SK-N-SH (cell line): ENCODE data around the gene FOXP1. TPM values are rescaled to one million over a fixed set of nuclear protein-coding genes. Genes with fewer than 3 reads are reported as not detected.

Source experiments
- CTCF ChIA-PET: fragments of 300-600, 350-600 bp; formaldehyde crosslinking; extraction: SDS; loops from one replicate; lab custom pipeline; 2021; lab: Yijun Ruan, JAX
- POLR2A ChIA-PET: fragments of 350-600 bp; sonication (Branson Sonifier 250); formaldehyde crosslinking; extraction: SDS; loops from one replicate; lab custom pipeline; 2020; ENCODE audit warnings: antibody characterized with exemption, inconsistent platforms; lab: Yijun Ruan, JAX
- DNase-seq: peaks from one replicate; pipeline ENCODE4 v3.0.0; 2012
- H2AFZ ChIP-seq: fragments of 200-600 bp; sonication (generic); 2 replicates; pipeline ENCODE4 v1.8.1; 2016; ENCODE audit warnings: antibody characterized with exemption, mild to moderate bottlenecking, low read depth
- H3F3A ChIP-seq: fragments of 200-600 bp; sonication (generic); replicated peaks from 2 replicates; pipeline ENCODE3; 2016; ENCODE audit warnings: antibody characterized with exemption, mild to moderate bottlenecking; ENCODE audit not compliant: insufficient read depth
- H3K27ac ChIP-seq, 2 experiments: fragments of 200-500 bp in 1 of 2; fragments of 200-600 bp in 1 of 2; sonication (Bioruptor generic) in 1 of 2; sonication (generic), shearing (Covaris generic) in 1 of 2; 2 replicates each; pipeline versions ENCODE4 v1.5.1 to v1.6.1; 2014 to 2016; ENCODE audit warnings: low read depth in 2 of 2, inconsistent platforms in 1 of 2, low read length in 1 of 2, mild to moderate bottlenecking in 1 of 2, mixed read lengths in 1 of 2
- H3K27me3 ChIP-seq: fragments of 200-600 bp; sonication (generic), shearing (Covaris generic); 2 replicates; pipeline ENCODE4 v1.6.1; 2016; ENCODE audit warnings: mixed run types; ENCODE audit not compliant: insufficient read depth
- H3K36me3 ChIP-seq, 2 experiments: fragments of 200-500 bp in 1 of 2; fragments of 200-600 bp in 1 of 2; sonication (Bioruptor generic) in 1 of 2; sonication (generic) in 1 of 2; replicated peaks in 1 of 2; 2 replicates each; pipeline versions ENCODE3 to v1.5.1; 2014 to 2016; ENCODE audit warnings: low read length in 1 of 2, mild to moderate bottlenecking in 1 of 2; ENCODE audit not compliant: insufficient read depth in 2 of 2, control insufficient read depth in 1 of 2
- H3K4me1 ChIP-seq, 2 experiments: fragments of 200-500 bp in 1 of 2; fragments of 200-600 bp in 1 of 2; sonication (Bioruptor generic) in 1 of 2; sonication (generic), shearing (Covaris generic) in 1 of 2; 2 replicates each; pipeline versions ENCODE4 v1.5.1 to v1.6.1; 2014 to 2016; ENCODE audit warnings: low read depth in 1 of 2, low read length in 1 of 2, mixed run types in 1 of 2; ENCODE audit not compliant: insufficient read depth in 2 of 2, control insufficient read depth in 1 of 2
- H3K4me2 ChIP-seq: fragments of 200-600 bp; sonication (generic), shearing (Covaris generic); 2 replicates; pipeline ENCODE4 v1.6.1; 2017; ENCODE audit warnings: mixed run types
- H3K4me3 ChIP-seq, 2 experiments: fragments of 200-500 bp in 1 of 2; fragments of 200-600 bp in 1 of 2; sonication (Bioruptor generic) in 1 of 2; sonication (generic), shearing (Covaris generic) in 1 of 2; 2 replicates each; pipeline versions ENCODE4 v1.5.1 to v1.8.1; 2014 to 2016; ENCODE audit warnings: low read depth in 2 of 2, inconsistent platforms in 1 of 2, low read length in 1 of 2, mild to moderate bottlenecking in 1 of 2, mixed read lengths in 1 of 2, moderate library complexity in 1 of 2
- H3K79me2 ChIP-seq: fragments of 200-600 bp; sonication (generic); 2 replicates; pipeline ENCODE4 v1.8.1; 2017; ENCODE audit warnings: mild to moderate bottlenecking; ENCODE audit not compliant: insufficient read depth
- H3K9ac ChIP-seq: fragments of 200-600 bp; sonication (generic); 2 replicates; pipeline ENCODE4 v1.6.1; 2017; ENCODE audit warnings: mixed run types
- H3K9me2 ChIP-seq: fragments of 200-600 bp; sonication (generic); 2 replicates; pipeline ENCODE4 v1.6.1; 2017; ENCODE audit warnings: mixed run types
- H3K9me3 ChIP-seq: fragments of 200-600 bp; sonication (generic); 2 replicates; pipeline ENCODE4 v1.6.1; 2017; ENCODE audit warnings: mixed run types, mild to moderate bottlenecking, moderate library complexity
- H4K20me1 ChIP-seq: fragments of 200-600 bp; sonication (generic); 2 replicates; pipeline ENCODE4 v1.6.1; 2017; ENCODE audit warnings: mild to moderate bottlenecking, mixed run types; ENCODE audit not compliant: insufficient read depth
- CHD2 ChIP-seq: fragments of 150-350 bp; IDR thresholded peaks from 2 replicates; pipeline ENCODE4 v1.6.1; 2018; ENCODE audit warnings: low read length; ENCODE audit not compliant: partially characterized antibody
- CTCF ChIP-seq: fragments of 200-600 bp; sonication (generic); IDR thresholded peaks from 2 replicates; pipeline ENCODE4 v1.6.1; 2017; ENCODE audit warnings: antibody characterized with exemption, mild to moderate bottlenecking, moderate library complexity
- EZH2phosphoT487 ChIP-seq: fragments of 200-600 bp; sonication (generic); IDR thresholded peaks from 2 replicates; pipeline ENCODE4 v1.6.1; 2017; ENCODE audit warnings: low read depth, mixed run types, mild to moderate bottlenecking, antibody characterized with exemption, moderate library complexity, borderline replicate concordance
- FOXM1 ChIP-seq: IDR thresholded peaks from 2 replicates; pipeline ENCODE4 v1.4.0; 2012; ENCODE audit warnings: low read depth, mild to moderate bottlenecking
- JUND ChIP-seq: IDR thresholded peaks from 2 replicates; pipeline ENCODE4 v1.4.0; 2012
- MXI1 ChIP-seq: IDR thresholded peaks from 2 replicates; pipeline ENCODE4 v1.6.1; 2012; ENCODE audit warnings: mild to moderate bottlenecking, low read depth, low read length, improper control_type of control experiment
- NRF1 ChIP-seq: IDR thresholded peaks from 2 replicates; pipeline ENCODE4 v1.6.1; 2012; ENCODE audit warnings: low read depth, mild to moderate bottlenecking, low read length
- RCOR1 ChIP-seq: fragments of 150-350 bp; IDR thresholded peaks from 2 replicates; pipeline ENCODE4 v1.6.1; 2017; ENCODE audit warnings: antibody characterized with exemption, low read length
- REST ChIP-seq: IDR thresholded peaks from 2 replicates; pipeline ENCODE4 v1.6.1; 2012; ENCODE audit warnings: mild to moderate bottlenecking, low read depth, low read length, moderate library complexity
- RFX5 ChIP-seq: IDR thresholded peaks from 2 replicates; pipeline ENCODE4 v1.6.1; 2012; ENCODE audit warnings: mild to moderate bottlenecking, improper control_type of control experiment, low read length
- RXRA ChIP-seq: IDR thresholded peaks from 2 replicates; pipeline ENCODE4 v1.4.0; 2012; ENCODE audit warnings: low read depth, mild to moderate bottlenecking, borderline replicate concordance
- TCF12 ChIP-seq: IDR thresholded peaks from 2 replicates; pipeline ENCODE4 v1.4.0; 2012
- TEAD4 ChIP-seq: IDR thresholded peaks from 2 replicates; pipeline ENCODE4 v1.4.0; 2012; ENCODE audit warnings: mild to moderate bottlenecking, borderline replicate concordance; ENCODE audit not compliant: insufficient read depth
- USF1 ChIP-seq: IDR thresholded peaks from 2 replicates; pipeline ENCODE4 v1.4.0; 2012; ENCODE audit warnings: low read depth, borderline replicate concordance
- ZBTB33 ChIP-seq: IDR thresholded peaks from 2 replicates; pipeline ENCODE4 v1.4.0; 2012; ENCODE audit warnings: low read depth, borderline replicate concordance
- WGBS: methylation state at CpG from one replicate; pipeline ENCODE4 v1.1.6; 2017; ENCODE audit warnings: low lambda C conversion rate; 5-methylcytosine and 5-hydroxymethylcytosine counted together
- polyA plus RNA-seq, 3 experiments: library from polyadenylated mRNA; depleted of rRNA; stranded (reverse); fragments of >200 nt; gene quantifications; 2 replicates each; pipeline ENCODE4 v1.2.3, GENCODE V29; 2012

The FOXP1 gene
- polyA plus RNA-seq, 1 of the 3 experiments (the other 2 are of a cell fraction): 8.8 TPM

GRCh38 chr3:71393093-71393492, 190.4 kb downstream of the FOXP1 start:
- no peak for DNase-seq
- H3F3A ChIP-seq: peaks cover 6% of the 10 kb centered on the region
- no peak overlapping the region for H3K9ac ChIP-seq
- H3K27ac ChIP-seq: no peak overlapping the region
- H2AFZ ChIP-seq: no peak overlapping the region
- CTCF ChIA-PET: no interaction called here
- H3K27me3 ChIP-seq: no peaks in the 10 kb centered on the region
- no peaks in the 10 kb centered on the region for H4K20me1 ChIP-seq
- TF ChIP-seq NRF1: no peak
- TF ChIP-seq ZBTB33: no peak
- no peak for TF ChIP-seq TEAD4
- TF ChIP-seq CHD2: no peak
- no peak for TF ChIP-seq RCOR1
- no peak for TF ChIP-seq RFX5
- no peak for TF ChIP-seq TCF12
- no peak for TF ChIP-seq REST
- TF ChIP-seq CTCF: no peak
- TF ChIP-seq JUND: no peak
- no peak for TF ChIP-seq MXI1
- no peak for TF ChIP-seq EZH2phosphoT487
- no peak for TF ChIP-seq FOXM1
- no peak for TF ChIP-seq USF1
- no peak for TF ChIP-seq RXRA
- H3K79me2 ChIP-seq: peaks cover 82% of the 10 kb centered on the region
- WGBS: 98% methylated on average over 1 of the region's 1 CpG
- H3K4me2 ChIP-seq: no peak overlapping the region
- peaks cover 4 to 7% of the 10 kb centered on the region in 2 experiments; a peak in 3 of 4 replicates for H3K4me1 ChIP-seq
- POLR2A ChIA-PET: no interaction called here
- H3K9me3 ChIP-seq: no peaks in the 10 kb centered on the region
- no peaks in the 10 kb centered on the region for H3K36me3 ChIP-seq
- H3K4me3 ChIP-seq: no peak overlapping the region
- no peaks in the 10 kb centered on the region for H3K9me2 ChIP-seq
